Measurements from ENCODE around the gene TRUB1. TPM values are rescaled to one million over a fixed set of nuclear protein-coding genes. Genes with fewer than 3 reads are reported as not detected.

The TRUB1 gene
- polyA plus RNA-seq, 1 experiment: 10.2 TPM

DNA sequence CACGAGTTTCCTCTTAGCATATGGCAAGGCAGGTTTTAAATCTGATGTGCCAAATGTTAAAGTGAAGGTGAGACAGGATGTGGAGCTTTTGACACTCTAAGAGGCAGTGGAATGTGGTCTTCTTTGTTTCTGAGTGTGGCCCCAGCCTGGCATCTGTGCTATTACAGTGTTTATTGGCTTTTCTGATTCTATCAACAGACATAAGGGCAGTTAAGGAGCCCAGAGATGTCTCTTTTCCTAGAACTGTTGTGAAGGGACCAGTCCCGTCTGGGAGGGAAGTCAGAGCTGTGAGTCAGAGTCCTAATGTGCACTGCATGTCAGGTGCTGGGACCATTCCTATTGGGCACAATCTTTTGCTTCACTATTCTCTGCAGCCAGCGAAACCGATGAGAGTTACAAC, 32.5 kb downstream of the TRUB1 start:
- TF ChIP-seq, protein P1, sequence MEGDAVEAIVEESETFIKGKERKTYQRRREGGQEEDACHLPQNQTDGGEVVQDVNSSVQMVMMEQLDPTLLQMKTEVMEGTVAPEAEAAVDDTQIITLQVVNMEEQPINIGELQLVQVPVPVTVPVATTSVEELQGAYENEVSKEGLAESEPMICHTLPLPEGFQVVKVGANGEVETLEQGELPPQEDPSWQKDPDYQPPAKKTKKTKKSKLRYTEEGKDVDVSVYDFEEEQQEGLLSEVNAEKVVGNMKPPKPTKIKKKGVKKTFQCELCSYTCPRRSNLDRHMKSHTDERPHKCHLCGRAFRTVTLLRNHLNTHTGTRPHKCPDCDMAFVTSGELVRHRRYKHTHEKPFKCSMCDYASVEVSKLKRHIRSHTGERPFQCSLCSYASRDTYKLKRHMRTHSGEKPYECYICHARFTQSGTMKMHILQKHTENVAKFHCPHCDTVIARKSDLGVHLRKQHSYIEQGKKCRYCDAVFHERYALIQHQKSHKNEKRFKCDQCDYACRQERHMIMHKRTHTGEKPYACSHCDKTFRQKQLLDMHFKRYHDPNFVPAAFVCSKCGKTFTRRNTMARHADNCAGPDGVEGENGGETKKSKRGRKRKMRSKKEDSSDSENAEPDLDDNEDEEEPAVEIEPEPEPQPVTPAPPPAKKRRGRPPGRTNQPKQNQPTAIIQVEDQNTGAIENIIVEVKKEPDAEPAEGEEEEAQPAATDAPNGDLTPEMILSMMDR (IDR thresholded peaks at IDR 0.05; ENCODE audit: insufficient read depth, low read depth, low read length): no peak
- ChIA-PET CTCF (interaction anchor here (0.7 to 1.8 kb wide), 2 partner anchors 9 to 93 kb away, joined by 3 read pairs; no protein-coding TSS in a partner anchor), POLR2A (no interaction called here)
- Histone ChIP-seq H3K36me3 (ENCODE audit: control insufficient read depth, insufficient read depth, low read length) (peaks cover 2% of the 10 kb centered on the region; the same call in 1 of the 2 replicates), H3K4me3 (ENCODE audit: low read depth, low read length) (no peak overlapping the region), H3K27me3 (ENCODE audit: control insufficient read depth, insufficient read depth, low read length) (no peaks in the 10 kb centered on the region)
- DNase-seq (ENCODE audit: low read depth): no peak

DNA sequence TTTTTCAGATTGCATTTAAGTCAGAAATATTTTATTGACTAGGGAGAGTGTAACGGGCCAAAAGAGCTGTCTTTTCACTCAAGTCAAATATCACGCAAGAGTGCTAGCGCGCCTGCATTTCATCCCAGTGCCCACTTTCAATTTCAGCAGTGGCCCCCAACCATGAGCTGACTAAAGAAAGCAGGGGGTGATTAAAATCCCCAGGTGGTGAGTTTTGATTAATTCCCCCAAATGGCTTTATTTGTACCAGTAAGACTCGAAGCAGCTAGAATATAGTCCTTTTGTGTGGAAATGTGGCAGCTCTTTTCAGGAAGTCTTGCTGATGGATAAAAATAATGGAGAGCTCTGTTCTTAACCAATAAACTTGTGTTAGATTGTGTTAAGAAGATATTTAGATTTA, 35.3 kb downstream of the TRUB1 start:
- DNase-seq (ENCODE audit: low read depth): no peak
- ChIA-PET CTCF (interaction anchor here (1.3 kb wide), 1 partner anchor 15 kb away, joined by 3 read pairs; no protein-coding TSS in a partner anchor), POLR2A (no interaction called here)
- H3K27me3 ChIP-seq (ENCODE audit: control insufficient read depth, insufficient read depth, low read length): no peaks in the 10 kb centered on the region
- H3K4me3 ChIP-seq (ENCODE audit: low read depth, low read length): no peak overlapping the region
- TF ChIP-seq, protein P1 (IDR thresholded peaks at IDR 0.05; ENCODE audit: insufficient read depth, low read depth, low read length): no peak
- H3K36me3 ChIP-seq (ENCODE audit: control insufficient read depth, insufficient read depth, low read length): peaks cover 2% of the 10 kb centered on the region; the same call in 1 of the 2 replicates

DNA sequence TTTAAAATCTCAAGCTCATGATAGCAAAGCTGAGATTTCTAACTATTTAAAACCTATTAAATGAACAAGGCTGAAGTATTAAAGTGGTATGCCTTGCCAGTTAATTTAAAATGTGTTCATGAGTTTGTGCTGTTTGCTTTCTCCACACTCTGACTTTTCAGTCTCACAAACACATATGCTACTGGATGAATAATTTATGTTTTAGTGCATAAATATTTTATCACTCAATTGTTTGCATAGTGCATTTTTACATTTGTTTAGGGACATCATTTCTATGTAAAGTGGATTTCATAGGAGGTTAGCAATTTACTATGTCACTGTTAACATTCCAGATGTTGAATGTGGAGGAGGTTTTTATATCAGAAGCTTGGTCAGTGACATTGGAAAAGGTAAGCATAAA, 36.0 kb downstream of the TRUB1 start:
- ChIA-PET CTCF (interaction anchor here (1.3 kb wide), 1 partner anchor 15 kb away, joined by 3 read pairs; no protein-coding TSS in a partner anchor), POLR2A (no interaction called here)
- TF ChIP-seq, protein P1 (IDR thresholded peaks at IDR 0.05; ENCODE audit: insufficient read depth, low read depth, low read length): no peak
- H3K4me3 ChIP-seq (ENCODE audit: low read depth, low read length): no peak overlapping the region
- H3K36me3 ChIP-seq (ENCODE audit: control insufficient read depth, insufficient read depth, low read length): peaks cover 2% of the 10 kb centered on the region; the same call in 1 of the 2 replicates
- H3K27me3 ChIP-seq (ENCODE audit: control insufficient read depth, insufficient read depth, low read length): no peaks in the 10 kb centered on the region
- no peak for DNase-seq (ENCODE audit: low read depth)

GRCh38 chr10:114974625-114975024, 36.6 kb downstream of the TRUB1 start:
- DNase-seq (ENCODE audit: low read depth): no peak
- H3K27me3 ChIP-seq (ENCODE audit: control insufficient read depth, insufficient read depth, low read length): no peaks in the 10 kb centered on the region
- peaks cover 2% of the 10 kb centered on the region; the same call in 1 of the 2 replicates for H3K36me3 ChIP-seq (ENCODE audit: control insufficient read depth, insufficient read depth, low read length)
- H3K4me3 ChIP-seq (ENCODE audit: low read depth, low read length): no peak overlapping the region
- POLR2A ChIA-PET: no interaction called here
- CTCF ChIA-PET: interaction anchor here (1.2 kb wide), 1 partner anchor 19 kb away, joined by 3 read pairs; no protein-coding TSS in a partner anchor
- TF ChIP-seq, protein P1 (IDR thresholded peaks at IDR 0.05; ENCODE audit: insufficient read depth, low read depth, low read length): no peak

DNA sequence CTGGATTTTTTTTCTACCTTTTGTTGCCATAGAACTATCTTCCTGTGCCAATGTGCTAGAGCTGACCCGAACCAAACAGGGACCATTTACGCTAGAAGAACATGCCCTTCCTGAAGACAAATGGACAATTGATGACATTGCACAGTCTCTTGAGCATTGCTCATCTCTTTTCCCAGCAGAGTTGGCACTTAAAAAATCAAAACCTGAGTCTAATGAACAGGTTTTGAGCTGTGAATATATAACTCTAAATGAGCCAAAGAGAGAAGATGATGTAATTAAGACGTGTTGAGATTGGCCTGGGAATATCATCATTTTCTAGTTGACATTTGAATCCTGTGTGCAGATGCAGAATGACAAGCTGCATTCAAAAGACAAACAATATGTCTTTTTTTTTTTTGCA, 37.1 kb downstream of the TRUB1 start:
- POLR2A ChIA-PET: no interaction called here

More for the DNA sequence above, 37.1 kb downstream of the TRUB1 start:
- no peak overlapping the region for H3K4me3 ChIP-seq (ENCODE audit: low read depth, low read length)
- no peaks in the 10 kb centered on the region for H3K27me3 ChIP-seq (ENCODE audit: control insufficient read depth, insufficient read depth, low read length)
- CTCF ChIA-PET: interaction anchor here (1.2 kb wide), 2 partner anchors 18 to 19 kb away, joined by 3 read pairs; no protein-coding TSS in a partner anchor
- H3K36me3 ChIP-seq (ENCODE audit: control insufficient read depth, insufficient read depth, low read length): peaks cover 2% of the 10 kb centered on the region; the same call in 1 of the 2 replicates
- TF ChIP-seq, protein P1 (IDR thresholded peaks at IDR 0.05; ENCODE audit: insufficient read depth, low read depth, low read length): no peak
- DNase-seq (ENCODE audit: low read depth): no peak

All from BJ (cell line).